Type B pancreatic cell (in vitro differentiated cells): Measurements from ENCODE around the gene OR2J3. TPM values are rescaled to one million over a fixed set of nuclear protein-coding genes. Genes with fewer than 3 reads are reported as not detected.

ENCODE experiments used
- DNase-seq: peaks from one replicate; pipeline ENCODE4 v3.0.0; 2021; ENCODE audit warnings: mixed read lengths; ENCODE audit not compliant: unreplicated experiment; ENCODE audit errors: extremely low spot score
- H3K27ac Mint-ChIP-seq: 2 replicates; pipeline ENCODE4 v1.8.0; 2021; ENCODE audit warnings: mild to moderate bottlenecking, mixed read lengths
- H3K27me3 Mint-ChIP-seq: 2 replicates; pipeline ENCODE4 v1.8.0; 2021; ENCODE audit warnings: mixed read lengths
- H3K36me3 Mint-ChIP-seq: 2 replicates; pipeline ENCODE4 v1.8.0; 2021; ENCODE audit warnings: mixed read lengths
- H3K4me1 Mint-ChIP-seq: one replicate; pipeline ENCODE4 v1.8.0; 2021; ENCODE audit warnings: mixed read lengths; ENCODE audit not compliant: unreplicated experiment
- H3K4me3 Mint-ChIP-seq: 2 replicates; pipeline ENCODE4 v1.8.0; 2021; ENCODE audit warnings: mild to moderate bottlenecking, mixed read lengths
- H3K9me3 Mint-ChIP-seq: 2 replicates; pipeline ENCODE4 v1.8.0; 2021; ENCODE audit warnings: mixed read lengths
- CTCF ChIP-seq: fragments of 200-600 bp; sonication (generic); conservative IDR thresholded peaks from 2 replicates; pipeline ENCODE4 v1.5.0; 2021; ENCODE audit warnings: antibody characterized with exemption, mild to moderate bottlenecking
- long read RNA-seq: library from polyadenylated mRNA; unstranded; transcript quantifications from one replicate; pipeline ENCODE4 v2.0.0, GENCODE V29; 2020
- total RNA-seq: library from RNA; stranded (reverse); gene quantifications from 2 replicates; pipeline ENCODE4 v1.2.1, GENCODE V29; 2021; ENCODE audit warnings: low replicate concordance

The OR2J3 gene
- total RNA-seq: not detected in 2 replicates
- long read RNA-seq: 0 reads

DNA sequence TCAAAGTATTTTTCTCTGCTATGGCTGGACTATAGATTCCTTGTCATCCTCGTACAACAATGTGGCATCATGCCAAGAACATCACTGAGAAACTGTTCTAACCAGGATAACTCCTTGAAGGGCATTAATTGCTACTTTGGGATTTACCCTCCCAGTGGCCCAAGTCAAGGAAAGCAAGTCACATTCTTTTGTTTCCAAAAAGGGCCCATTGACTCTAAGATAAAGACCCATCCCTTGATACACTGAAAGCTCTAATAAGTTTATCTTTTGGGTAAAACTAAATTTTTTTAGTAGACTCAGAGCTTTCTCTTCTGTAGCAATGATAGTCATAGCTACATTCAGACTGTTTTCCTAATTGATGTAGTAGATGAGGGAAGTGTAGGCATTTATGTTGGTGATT is at the start of gene OR2J3:
Gene OR2J3 (plus strand): TSS at position 301 of the 400 bp plus-strand sequence. CDS start 3,833 bp downstream, outside the sequence.
- Mint-ChIP-seq H3K36me3 (no peaks in the 10 kb centered on the region), H3K4me1 (no peaks in the 10 kb centered on the region), H3K27ac (no peak within 1 kb of the TSS), H3K9me3 (no peaks in the 10 kb centered on the region), H3K27me3 (peaks cover 26% of the 10 kb centered on the region), H3K4me3 (no peak within 1 kb of the TSS)
- TF ChIP-seq CTCF: no peak
- DNase-seq: no peak

GRCh38 chr6:29071831-29072723 is 35.8 kb upstream of the OR2J3 start:
- no peaks in the 10 kb centered on the region for H3K4me1 Mint-ChIP-seq
- TF ChIP-seq CTCF: peak; percentile 79
- H3K9me3 Mint-ChIP-seq: no peaks in the 10 kb centered on the region
- DNase-seq: no peak
- H3K27ac Mint-ChIP-seq: no peak overlapping the region
- H3K36me3 Mint-ChIP-seq: no peaks in the 10 kb centered on the region
- H3K4me3 Mint-ChIP-seq: no peak overlapping the region
- H3K27me3 Mint-ChIP-seq: peaks cover 18% of the 10 kb centered on the region

GRCh38 chr6:29079203-29079602 is 28.7 kb upstream of the OR2J3 start:
- Mint-ChIP-seq H3K36me3 (no peaks in the 10 kb centered on the region), H3K4me1 (no peaks in the 10 kb centered on the region), H3K27ac (no peak overlapping the region), H3K4me3 (no peak overlapping the region), H3K27me3 (peaks cover 15% of the 10 kb centered on the region), H3K9me3 (no peaks in the 10 kb centered on the region)
- DNase-seq: no peak
- no peak for TF ChIP-seq CTCF

DNA sequence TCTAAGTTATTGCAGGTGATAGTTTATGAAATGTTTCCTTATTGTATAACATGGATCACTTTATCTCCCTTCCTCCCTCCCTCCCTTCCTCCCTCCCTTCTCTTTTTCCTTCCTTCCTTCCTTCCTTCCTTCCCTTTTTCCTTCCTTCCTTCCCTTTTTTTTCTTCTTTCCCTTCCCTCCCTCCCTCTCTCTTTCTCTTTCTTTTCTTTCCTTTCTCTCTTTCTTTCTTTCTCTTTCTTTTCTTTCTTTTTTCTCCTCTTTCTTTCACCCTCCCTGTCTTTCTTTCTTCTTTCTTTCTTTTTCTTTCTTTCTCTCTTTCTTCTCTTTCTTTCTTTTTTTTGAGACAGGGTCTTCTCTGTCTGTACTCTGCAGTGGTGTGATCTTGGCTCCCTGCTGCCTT is 26.5 kb upstream of the OR2J3 start:
- DNase-seq: no peak
- H3K27me3 Mint-ChIP-seq: peaks cover 10% of the 10 kb centered on the region
- no peak overlapping the region for H3K4me3 Mint-ChIP-seq
- H3K4me1 Mint-ChIP-seq: no peaks in the 10 kb centered on the region
- no peaks in the 10 kb centered on the region for H3K36me3 Mint-ChIP-seq
- no peak overlapping the region for H3K27ac Mint-ChIP-seq
- H3K9me3 Mint-ChIP-seq: no peaks in the 10 kb centered on the region
- TF ChIP-seq CTCF: no peak

DNA sequence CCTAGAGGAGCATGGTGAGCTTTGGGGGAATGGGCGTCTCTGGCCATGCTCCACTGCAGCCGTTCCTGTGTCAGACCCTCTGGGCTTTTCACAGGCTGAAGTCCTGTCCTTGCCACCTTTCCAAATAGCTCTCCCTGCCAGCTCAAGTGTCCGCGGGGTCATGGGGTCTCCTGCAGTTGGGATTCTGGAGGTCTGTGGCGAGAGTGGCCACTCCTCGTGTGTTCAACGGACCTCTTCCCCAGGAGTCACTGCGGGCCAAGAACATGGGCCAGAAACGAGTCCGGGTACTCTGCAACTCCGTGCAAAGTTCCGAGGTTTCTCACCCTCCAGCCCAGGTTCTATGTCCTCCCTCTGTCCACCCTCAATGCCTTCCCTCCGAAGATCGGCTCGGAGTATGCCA is 25.4 kb upstream of the OR2J3 start:
- no peak for DNase-seq
- TF ChIP-seq CTCF: no peak
- Mint-ChIP-seq H3K4me1 (no peaks in the 10 kb centered on the region), H3K27ac (no peak overlapping the region), H3K27me3 (peaks cover 17% of the 10 kb centered on the region), H3K36me3 (no peaks in the 10 kb centered on the region), H3K4me3 (no peak overlapping the region), H3K9me3 (no peaks in the 10 kb centered on the region)
